GM18520 (cell line): ENCODE results near the gene CAMKK2.
"Not testable (repeated sequence)": the region's sequence is repeated elsewhere in the genome, so short reads cannot be mapped to it uniquely, and the experiment has no call there.

Experiments
- ATAC-seq: cut with Tn5 transposase; IDR thresholded peaks from one replicate; pipeline ENCODE4 v1.9.1; 2021; ENCODE audit not compliant: unreplicated experiment

CAMKK2 gene

GRCh38 chr12:121202407-121203355 lies 93.8 kb downstream of the CAMKK2 start:
- no peak for ATAC-seq

DNA sequence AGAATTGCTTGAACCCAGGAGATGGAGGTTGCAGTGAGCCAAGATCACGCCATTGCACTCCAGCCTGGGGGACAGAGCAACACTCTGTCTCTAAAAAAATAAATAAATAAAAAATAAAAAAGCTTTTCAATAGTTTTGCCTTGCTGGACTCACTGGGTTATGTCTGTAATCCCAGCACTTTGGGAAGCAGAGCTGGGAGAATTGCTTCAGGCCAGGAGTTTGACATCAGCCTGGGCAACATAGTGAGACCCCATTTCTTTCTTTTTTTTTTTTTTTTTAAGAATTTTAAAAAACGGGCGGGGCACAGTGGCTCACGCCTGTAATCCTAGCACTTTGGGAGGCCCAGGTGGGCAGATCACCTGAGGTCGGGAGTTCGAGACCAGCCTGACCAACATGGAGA lies 95.4 kb downstream of the CAMKK2 start:
- ATAC-seq = not testable (repeated sequence)

GRCh38 chr12:121198949-121199348 lies 97.6 kb downstream of the CAMKK2 start:
- ATAC-seq = no peak

GRCh38 chr12:121196902-121197301 lies 99.6 kb downstream of the CAMKK2 start:
- ATAC-seq = no peak

- ATAC-seq = no peak
These were observed 105.4 kb downstream of the CAMKK2 start for GRCh38 chr12:121191151-121191550.

- no peak for ATAC-seq
These were observed 105.9 kb downstream of the CAMKK2 start for GRCh38 chr12:121190523-121191031.

GRCh38 chr12:121189619-121190155 lies 106.8 kb downstream of the CAMKK2 start:
- no peak for ATAC-seq

- no peak for ATAC-seq
These were observed 107.4 kb downstream of the CAMKK2 start for GRCh38 chr12:121189131-121189530.

GRCh38 chr12:121188227-121188626 lies 108.3 kb downstream of the CAMKK2 start:
- no peak for ATAC-seq
